Measurements from ENCODE around the gene TST.

TST gene

DNA sequence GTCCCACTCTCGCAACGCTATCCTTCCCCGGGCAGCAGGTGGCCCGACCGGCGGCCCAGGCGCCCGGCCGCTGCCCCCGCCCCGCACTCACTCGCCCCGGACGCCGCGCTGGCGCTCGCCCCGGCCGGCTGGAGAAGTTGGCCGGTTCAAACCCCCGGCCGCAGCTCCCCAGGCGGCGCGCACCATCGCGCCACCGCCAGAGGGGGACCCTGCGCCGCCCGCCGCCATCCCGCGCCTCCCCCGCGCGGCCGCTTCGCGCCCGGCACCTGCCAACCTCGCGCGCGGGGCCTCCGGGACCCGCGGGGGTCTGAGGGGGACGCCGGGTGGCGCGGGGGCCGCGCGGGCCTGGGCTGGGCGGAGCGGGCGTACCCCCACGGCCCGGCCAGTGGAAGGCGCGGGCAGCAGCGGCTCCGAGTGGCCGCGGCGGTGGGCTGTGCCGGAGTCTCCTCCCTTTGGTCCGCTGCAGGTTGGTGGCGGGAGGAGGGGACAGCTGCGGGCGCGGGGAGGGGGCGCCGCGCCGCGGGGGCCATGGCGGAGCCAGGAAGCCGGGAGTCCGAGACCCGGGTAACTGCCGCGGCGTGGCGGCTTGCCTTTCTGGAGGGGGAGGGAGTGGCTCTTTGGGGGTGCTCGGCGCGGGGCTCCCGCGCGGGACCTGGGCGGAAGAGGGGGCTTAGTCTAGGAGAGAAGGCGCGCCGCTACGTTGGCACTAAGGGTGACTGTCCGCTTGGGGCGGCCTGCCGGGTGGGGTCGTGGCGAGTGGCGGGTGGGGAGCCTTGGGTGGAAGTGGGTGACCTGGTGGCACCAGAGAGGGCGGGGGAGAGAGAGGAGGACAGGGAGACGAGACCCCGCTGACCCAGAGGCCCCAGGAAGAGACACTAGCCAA lies at the start of gene TST, which contains the start of gene MPST:
TST (minus strand) TSS at position 139 of the 883 bp plus-strand sequence. CDS start 715 bp downstream, outside the sequence.
MPST (plus strand) TSS at position 434 of the 883 bp plus-strand sequence; CDS start at position 529, 95 bp downstream.
- peak; percentile 51 to 79 for DNase-seq

DNA sequence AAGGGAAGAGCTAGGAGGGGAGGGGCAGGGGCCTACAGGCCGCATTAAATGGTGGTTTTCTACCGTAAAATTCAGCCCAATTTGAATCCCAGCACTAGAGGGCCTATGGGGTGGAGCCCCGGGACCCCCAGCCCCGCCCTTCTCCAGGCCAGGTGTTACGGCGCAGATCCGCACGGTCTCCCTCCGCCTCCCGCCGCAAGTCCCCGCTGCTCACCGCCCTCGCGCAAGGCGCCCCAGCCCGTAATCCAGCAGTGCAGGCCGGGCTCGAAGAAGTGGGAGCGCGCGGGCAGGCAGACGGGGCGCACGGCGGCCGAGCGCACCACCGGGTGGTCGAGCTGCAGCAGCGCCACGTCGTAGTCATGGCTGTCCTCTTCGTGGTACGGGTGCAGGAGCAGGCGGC lies 49.6 kb upstream of the TST start:
- DNase-seq: no peak

DNA sequence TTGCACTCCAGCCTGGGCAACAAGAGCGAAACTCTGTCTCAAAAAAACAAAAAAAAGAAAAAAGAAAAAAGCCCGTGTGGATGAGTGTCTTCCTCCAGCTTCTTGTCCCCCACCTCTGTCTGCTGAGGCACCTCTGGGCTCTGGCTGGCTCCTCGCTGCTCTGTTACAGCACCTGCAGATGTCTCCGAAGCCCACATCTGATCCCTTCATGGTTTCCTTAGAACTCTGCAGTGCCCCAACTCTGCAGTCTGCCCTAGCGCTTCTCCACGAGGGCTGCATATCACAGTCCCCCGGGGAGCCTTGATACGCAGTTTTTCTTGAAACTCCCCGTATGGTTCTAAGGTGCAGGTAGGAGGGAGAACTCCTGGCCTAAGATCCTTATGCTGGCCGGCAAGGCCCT lies 48.2 kb upstream of the TST start:
- no peak for DNase-seq

DNA sequence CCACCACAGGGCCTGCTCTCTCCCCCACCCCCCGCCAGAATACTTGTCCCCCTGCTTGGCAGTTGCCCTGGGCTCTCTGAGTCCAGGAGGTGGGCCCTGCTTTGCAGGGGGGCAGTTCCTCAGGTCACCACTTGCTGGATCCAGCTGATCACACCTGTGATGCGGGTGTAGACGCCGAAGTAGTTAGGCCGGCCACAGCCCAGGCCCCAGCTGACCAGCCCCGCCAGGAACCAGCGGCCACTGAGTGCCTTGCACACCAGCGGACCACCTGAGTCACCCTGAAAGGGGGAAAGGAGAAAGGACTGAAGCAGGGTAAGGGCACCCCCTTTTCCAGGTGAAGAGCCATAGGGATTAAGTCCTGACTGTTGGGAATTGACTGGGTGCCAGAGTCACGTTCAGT lies 46.7 kb upstream of the TST start:
- DNase-seq: no peak

DNA sequence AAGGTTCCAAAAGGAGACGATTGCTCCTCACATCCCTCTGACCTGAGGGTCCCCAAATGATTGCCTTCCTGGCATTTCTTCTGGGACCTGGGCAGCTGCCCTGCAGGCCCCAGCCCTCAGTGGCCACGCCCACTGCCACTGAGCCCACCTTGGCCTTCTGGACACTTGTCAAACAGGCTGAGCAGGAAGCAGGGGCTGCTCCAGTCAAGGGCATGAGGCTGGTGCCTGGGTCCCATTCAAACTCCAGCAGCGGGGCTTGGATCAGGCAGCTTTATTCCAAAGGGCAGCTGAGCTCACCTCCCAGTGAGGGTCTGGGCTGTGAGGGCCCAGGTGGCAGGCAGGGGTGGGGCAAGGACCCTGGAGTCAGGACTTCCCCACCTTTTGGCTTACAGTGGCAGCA lies 45.9 kb upstream of the TST start:
- no peak for DNase-seq

DNA sequence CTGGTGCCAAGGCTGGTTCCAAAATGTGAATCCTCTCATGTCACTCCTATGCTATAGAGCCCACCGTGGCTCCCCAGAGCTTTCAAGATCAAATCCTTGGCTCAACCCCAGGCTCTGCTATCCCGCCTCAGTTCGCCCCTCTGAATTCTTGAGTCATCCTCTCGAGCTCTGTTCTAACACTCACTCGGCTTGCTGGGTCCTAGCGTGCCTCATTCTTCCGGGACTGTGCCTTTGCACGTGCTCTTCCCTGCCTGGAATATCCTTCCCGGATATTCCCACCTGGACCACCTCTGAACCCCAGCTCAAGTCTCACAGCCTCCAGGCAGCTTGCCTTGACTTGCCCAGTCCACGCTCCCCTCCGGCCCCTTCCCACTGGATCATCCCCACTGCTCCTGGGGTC lies 45.3 kb upstream of the TST start:
- no peak for DNase-seq

DNA sequence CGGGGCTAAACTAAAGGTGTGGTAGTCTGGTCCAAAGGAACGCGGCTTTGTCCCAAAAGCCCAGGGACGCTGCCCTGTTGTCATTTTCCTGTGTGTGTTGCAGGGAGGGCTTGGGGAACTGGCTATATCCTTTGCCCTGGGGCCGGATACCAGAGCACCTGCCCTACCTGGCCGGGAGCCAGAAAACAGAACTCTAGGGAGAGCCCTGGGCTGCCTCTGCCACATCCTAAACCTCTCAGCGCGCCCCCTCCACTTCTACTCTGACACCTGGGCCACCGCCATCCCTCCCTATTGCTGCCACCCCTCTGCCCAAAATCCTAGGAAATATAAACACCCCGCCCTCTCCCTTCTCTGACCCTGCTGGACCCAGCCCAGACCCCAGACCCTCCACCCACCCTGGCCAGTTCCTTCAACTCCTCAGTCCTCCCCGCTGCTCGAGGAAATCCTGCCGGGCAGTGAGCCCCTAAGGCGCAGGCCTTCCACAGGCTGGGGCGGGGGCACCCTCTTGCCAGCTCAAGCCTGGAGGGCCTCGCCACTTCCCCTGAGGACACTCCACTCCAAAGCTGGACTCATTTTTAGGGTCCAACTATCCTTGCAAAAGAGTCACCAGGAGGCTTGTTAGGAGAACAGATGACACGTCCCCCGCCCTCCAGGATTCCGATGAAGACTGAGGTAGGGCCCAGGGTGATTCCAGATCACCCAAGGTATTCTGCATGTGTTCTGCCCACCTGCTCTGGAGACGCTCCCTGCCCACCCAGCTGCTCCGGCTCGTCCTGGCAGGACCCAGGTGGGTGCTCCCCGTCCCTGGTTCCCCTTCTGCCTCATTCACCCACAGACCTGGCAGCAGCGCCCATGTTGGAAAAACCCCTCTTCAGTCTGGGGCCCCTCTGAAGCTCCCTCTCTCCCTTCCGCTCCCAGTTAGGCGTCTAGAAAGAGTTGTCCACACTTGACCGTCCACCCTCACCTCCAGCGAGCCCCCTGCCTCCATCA lies 44.5 kb upstream of the TST start:
- no peak for DNase-seq

DNA sequence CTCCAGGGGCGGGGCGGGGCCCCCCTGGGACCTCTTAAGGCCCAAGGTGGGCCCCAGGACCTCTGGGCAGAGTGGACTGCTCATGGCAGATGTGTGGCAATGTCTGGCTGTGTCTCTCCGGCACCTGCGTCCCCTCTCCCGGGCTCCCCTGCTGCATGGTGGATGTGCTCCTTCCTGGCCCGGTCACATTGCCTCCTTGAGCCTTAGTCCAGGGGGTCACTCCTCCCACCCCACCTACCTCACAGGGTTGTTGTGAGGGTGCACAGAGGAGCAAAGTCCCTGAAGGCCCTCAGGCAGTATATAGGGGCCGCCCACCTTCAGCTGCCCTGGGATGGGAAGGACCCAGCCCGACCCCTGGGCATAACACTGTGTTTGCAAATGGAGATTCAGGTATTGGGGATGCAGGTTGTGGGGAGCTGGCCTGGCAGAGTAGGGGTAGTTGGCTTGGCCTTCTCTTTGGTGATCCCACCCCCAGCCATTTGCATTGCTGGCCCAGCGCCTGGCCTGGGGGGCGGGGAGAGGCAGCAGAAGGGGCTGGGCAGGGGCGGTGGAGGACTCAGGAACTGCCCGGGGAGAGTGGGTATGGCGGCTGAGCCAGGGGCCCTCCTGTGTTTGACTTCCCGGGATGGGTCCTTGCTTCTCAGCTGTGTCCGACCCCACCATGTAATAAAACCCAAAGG lies 43.6 kb upstream of the TST start:
- DNase-seq: no peak

DNA sequence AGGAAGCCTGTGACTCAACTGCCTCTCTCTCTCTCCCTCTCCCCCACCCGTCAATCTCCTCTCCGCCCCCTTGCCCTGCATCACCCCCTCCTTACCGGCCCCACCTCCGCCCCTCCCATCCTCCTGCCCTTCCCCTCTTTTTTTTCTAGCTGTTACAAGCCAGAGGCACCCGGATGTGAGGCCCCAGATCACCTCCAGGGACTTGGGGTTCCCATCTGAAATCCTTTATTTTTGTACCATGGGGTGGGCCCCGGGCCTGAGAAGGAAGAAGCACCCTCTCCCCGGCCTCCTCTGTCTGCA lies 43.1 kb upstream of the TST start:
- no peak for DNase-seq

DNA sequence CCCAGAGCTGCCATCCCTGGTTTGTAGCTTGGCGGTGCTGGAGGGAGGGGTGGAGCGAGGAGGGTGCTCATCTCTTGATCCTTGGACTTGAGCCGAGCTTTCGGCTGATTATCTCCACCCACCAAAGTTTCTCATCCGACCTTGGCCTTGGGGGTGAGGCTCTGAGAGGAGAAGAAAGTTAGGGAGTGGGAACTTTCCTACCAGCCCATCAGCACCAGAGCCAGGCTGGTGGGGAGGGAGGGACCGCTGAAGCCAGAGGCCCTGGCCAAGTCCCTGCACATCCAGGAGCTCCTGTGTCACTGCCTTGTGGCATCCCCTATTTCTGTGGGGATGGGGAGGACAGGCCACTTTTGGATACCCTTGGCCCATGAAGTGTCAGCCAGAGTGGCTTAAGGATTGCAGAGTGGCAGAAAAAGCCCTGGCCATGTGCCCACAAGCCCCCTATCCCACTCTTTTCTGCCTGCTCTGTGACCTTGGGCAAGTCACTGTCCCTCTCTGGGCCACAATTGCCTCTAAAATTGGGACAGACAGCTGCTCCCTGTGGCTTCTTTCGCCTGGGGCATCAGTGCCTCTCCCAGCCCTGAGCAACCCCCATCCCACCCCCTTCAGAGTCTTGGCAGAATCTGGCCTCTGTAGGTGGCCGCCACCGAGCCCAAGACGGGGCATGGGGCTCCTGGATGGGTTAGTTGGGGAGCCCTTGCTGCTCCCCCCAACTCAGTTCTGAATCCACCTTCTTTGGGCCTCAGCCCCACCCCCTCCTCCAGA lies 42.5 kb upstream of the TST start:
- DNase-seq: no peak

DNA sequence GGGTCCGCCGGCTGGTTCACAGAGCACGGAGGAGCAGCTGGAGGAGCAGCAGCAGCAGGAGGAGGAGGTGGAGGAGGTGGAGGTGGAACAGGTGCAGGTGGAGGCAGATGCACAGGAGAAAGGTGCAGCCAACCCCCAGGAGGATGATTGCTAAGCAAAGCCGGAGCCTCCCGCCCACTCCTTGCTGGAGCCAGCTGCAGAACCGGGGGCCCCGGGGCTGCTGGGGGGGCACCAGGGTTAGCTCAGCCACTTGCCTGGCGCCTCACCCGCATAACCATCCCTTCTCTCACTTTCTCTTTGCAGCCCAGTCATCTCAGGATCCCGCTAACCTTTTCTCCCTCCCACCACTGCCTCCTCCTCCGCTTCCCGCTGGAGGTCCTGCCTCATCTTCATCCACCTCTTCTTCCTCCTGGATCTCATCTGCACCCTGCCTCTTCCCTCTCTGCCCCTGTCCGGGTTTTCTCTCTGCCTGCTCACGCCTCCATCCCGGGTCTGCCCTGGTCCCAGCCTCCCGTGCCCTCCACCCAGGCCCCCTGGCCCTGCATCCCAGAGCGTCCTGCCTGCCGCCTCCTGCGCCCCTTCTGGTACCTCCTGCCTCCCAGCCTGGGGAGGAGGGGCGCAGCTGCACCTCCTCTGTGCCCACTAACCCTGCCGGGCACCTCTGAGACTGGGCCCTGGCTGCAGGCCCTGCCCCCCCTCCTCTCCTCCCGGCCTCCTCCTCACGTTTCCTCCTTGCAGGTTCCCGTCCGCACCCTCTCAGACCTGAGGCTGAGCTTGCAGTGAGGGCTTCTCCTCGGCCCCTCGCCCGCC lies 41.8 kb upstream of the TST start:
- no peak for DNase-seq

DNA sequence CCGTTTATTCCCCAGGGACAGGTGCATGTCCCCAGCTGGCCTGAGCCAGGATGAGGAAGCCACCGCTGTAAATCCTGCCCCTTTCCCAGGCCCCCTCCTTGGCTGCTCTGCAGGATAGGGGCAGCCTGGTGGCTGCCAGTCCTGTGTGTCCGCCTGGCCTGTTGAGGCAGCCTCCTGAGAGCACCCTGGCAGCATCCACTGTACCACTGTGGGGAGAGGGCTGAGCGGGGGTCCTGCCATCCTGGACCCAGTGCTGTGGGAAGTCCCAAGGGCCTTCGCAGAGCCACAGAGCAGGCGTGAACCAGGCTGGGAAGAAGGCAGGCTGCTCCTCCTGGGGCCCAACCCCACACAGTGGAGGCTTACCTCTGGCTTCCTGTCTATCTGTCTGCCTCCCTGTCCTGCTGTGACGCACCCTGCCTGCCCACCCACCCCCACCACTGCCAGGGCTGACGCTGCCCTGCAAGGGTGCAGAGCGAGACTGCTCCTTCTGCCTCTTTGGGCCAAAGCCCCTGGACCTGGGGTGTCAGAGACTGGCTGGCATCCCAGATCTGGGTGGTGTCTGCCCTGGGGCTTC lies 40.7 kb upstream of the TST start:
- no peak for DNase-seq

DNA sequence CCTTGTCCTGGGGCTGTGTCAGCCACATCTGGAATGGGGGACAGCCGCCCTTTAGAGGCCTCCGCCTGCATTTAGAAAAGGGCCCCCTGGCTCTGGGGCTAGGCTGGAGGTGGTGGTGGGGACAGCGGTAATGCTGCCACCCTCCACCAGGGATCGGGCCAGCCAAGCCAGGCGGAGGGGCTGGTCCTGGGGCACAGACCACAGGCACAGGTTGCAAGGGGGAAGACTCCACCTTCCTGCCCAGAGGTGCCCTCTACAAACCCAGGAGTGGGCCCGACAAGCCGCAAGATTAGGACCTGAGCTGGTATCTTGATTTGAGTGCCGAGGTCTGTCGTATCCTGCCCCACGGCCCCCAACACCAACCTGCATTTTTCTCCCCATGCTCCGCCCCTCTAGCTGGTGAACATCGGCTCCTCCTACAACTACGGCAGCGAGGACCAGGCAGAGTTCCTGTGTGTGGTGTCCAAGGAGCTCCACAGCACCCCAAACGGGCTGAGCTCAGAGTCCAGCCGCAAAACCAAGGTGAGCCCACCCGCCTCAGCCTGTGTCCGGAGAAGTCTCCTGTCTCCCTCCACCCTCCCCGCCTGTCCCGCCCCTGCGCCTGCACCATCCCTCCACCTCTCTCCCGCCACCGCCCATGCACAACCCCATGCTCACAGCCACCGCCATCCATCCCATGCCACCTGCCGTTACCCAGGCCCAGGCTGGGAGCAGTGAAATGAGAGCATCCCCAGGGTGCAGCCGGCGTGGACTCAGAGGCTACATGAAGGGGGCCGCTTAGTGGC lies 39.9 kb upstream of the TST start:
- no peak for DNase-seq

DNA sequence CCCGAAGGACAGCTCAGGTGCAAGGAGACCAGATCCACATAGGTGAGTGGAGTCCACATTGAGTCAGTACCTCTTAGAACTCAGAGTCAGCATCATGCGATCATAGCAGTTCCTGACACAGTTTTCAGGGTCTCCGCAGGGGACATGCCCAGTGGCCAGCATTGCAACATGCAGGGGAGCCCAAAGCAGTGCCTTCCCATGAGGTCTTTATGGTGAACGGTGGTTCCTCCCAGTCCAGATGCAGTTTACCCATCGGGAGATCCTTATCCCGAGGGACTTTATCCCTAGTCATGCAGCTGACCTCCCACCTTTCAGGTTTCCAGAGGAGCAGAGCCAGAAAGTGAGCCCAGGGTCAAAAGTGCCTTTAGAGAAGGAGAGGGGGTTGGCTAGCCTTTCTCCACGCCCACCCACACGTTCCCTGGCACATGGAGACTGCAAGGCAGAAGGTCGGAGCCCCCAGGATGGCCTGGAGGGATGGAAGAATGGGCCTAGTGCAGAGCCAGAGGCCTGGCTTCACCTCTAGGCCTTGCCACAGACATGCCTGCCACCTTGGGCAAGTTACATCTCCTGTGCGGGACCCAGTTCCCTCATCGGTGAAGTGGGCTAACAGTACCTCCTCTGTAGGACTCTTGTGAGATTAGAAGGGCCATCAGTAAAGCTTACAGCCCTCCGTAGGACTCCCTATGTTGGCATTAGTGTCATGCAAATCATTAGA lies 38.7 kb upstream of the TST start:
- DNase-seq: no peak

DNA sequence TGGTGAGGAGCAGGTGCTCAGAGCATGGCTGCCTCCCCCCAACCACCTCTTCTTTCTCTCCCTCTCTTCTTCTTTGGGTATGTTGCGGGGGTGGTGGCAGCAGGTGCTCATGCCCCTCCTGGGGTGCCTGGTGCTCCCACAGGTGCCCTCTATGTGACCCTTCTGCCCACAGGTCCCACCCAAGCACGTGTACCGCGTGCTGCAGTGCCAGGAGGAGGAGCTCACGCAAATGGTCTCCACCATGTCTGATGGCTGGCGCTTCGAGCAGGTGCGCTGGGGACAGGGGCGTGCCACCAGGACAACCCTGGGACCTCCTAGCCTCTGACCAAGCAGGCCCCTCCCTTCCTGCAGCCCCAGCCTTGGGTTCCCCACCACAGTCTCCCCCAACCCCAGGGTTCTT lies 38.0 kb upstream of the TST start:
- no peak for DNase-seq

DNA sequence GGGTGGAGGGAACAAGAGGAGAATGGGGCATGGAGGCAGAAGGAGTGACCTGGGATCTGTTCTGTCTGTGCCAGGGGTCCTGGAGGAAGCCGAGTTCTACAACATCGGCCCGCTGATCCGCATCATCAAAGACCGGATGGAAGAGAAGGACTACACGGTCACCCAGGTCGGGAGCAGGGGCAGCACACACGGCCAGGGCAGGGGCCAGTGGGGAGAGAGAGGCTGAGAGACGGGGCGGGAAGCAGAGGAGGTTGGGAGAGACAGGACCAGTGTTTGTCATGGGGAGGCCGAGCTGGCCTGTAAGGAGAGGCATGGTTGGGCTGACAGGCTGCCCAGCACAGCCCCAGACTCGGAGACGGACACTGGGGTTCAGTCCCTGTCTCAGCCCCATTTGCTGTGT lies 37.0 kb upstream of the TST start:
- DNase-seq: no peak

DNA sequence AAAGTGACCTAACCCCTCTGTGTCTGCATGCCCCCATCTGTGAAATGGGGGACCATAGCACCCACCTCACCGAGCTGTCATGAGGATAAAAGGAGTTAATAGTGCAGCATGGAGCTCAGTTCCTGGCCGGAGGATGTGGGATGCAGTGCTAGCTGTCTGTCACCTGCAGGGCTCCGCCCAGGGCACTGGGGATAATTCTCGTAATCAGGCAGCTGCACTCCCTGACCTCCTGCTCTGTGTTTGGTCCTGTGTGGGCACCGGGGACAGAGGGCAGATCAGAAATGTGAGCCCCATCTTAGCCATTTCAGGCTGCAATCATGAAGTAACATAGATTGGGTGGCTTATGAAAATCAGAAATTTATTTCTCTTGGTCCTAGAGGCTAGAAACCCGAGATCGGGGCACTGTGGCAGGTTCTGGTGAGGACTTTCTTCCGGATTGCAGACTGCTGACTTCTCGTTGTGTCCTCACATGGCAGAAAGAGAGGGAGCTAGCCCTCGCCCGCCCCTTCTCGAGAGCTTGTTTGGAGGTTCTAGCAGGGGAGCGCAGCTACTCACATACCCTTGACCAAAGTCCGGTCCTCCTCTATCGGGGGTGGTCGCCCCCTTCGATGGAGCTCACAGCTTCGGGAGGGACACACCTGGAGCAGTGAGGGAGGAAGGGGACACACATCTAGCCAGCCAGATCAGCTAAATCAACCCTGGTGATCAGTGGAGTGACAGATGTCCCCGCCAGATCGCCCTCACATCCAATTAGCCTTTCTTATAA lies 35.5 kb upstream of the TST start:
- DNase-seq: no peak

DNA sequence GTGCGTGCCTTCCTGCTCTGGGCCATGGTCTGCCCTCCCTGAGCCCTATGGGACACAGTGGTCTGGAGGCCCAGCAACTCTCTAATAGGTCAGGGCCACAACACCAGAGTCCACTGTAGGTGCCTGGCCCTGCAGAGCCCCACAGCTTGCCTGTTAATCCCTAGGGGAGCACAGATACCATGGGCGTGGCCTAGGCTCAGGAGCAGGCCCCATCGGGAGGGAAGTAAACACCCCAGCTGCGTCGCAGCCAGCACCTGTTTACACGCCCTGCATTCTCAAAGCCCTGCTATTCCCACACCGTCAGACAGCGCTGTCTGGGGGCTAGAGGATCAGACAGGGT lies 34.8 kb upstream of the TST start:
- DNase-seq: no peak

All from NCI-H1930 (cell line).